ENCODE results near the gene RNF217. TPM values are rescaled to one million over a fixed set of nuclear protein-coding genes. Genes with fewer than 3 reads are reported as not detected.

Gene RNF217
- total and polyA plus RNA-seq, 2 of the 8 experiments (the other 6 are each of a cell fraction or from before 2014, with no cell fraction given) = 2.0 to 8.9 TPM

DNA sequence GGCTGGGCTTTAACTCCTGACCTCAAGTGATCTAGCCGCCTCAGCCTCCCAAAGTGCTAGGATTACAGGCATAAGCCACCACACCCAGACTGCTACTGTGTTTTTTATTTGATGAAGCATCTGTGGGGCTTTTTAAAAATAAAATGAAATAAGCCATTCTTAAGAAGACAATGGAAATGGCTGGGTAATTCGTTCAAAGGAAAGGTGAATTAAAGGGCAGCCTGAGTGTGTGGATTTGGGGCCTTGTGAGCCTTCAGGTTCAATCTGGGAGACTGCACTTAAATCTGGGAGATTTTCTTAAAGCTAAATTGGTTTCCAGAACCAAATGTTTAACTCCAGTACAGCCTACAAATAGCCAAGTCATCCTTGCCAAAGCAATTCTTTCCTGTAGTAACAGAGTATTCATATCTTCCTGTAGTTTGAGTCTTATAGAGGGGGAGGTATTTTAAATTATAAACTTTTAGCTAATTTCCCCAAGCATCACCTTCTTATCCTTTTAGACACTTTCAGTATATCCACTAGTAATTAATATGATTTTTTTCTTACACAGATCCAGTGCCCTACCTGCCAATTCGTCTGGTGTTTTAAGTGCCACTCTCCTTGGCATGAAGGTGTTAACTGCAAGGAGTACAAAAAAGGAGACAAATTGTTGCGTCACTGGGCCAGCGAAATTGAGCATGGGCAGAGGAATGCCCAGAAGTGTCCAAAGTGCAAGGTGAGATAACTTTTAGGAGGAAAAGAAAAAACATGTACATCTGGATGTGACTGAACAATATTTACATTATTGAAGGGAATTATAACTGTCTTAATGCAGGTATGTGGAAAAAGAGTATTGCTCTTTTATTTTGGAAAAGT, 95.4 kb downstream of the RNF217 start (continued):
- no peak for TF ChIP-seq RXRA (IDR thresholded peaks at IDR 0.05; ENCODE audit: insufficient read depth, low read depth, low read length)
- TF ChIP-seq KDM1A (IDR thresholded peaks at IDR 0.05; ENCODE audit: borderline replicate concordance, low read length) = no peak
- TF ChIP-seq POLR2AphosphoS5 (IDR thresholded peaks at IDR 0.05; ENCODE audit: low read depth, low read length) = no peak
- TF ChIP-seq NANOG (IDR thresholded peaks at IDR 0.05; ENCODE audit: insufficient read depth, low read depth, low read length, poor library complexity, severe bottlenecking) = no peak
- no peak for TF ChIP-seq KDM4A (IDR thresholded peaks at IDR 0.05; ENCODE audit: low read depth, low read length, severe bottlenecking)

Data from H1 (cell line).